Breast epithelium (tissue), 3 donors: Measurements from ENCODE around the gene TNFAIP8L1.

Experiments used
- POLR2A ChIP-seq: fragments of 450-650 bp; IDR thresholded peaks from one replicate; pipeline ENCODE4 v1.6.1; 2016; ENCODE audit warnings: antibody characterized with exemption, mild to moderate bottlenecking, moderate library complexity
- TF ChIP-seq, protein P1 (sequence below), 3 donors: fragments of 450-650 bp; IDR thresholded peaks; one replicate each; pipeline ENCODE4 v1.5.1; 2016 to 2017; ENCODE audit warnings: antibody characterized with exemption in 3 of 3, mild to moderate bottlenecking in 3 of 3, moderate library complexity in 3 of 3

- TF ChIP-seq POLR2A, result no peak
- TF ChIP-seq, protein P1, sequence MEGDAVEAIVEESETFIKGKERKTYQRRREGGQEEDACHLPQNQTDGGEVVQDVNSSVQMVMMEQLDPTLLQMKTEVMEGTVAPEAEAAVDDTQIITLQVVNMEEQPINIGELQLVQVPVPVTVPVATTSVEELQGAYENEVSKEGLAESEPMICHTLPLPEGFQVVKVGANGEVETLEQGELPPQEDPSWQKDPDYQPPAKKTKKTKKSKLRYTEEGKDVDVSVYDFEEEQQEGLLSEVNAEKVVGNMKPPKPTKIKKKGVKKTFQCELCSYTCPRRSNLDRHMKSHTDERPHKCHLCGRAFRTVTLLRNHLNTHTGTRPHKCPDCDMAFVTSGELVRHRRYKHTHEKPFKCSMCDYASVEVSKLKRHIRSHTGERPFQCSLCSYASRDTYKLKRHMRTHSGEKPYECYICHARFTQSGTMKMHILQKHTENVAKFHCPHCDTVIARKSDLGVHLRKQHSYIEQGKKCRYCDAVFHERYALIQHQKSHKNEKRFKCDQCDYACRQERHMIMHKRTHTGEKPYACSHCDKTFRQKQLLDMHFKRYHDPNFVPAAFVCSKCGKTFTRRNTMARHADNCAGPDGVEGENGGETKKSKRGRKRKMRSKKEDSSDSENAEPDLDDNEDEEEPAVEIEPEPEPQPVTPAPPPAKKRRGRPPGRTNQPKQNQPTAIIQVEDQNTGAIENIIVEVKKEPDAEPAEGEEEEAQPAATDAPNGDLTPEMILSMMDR (IDR thresholded peaks at IDR 0.05), result no peak
These were observed 15.0 kb upstream of the TNFAIP8L1 start for GRCh38 chr19:4624301-4624700.
